GM12878 (cell line): Measurements from ENCODE around the gene NUBP1. TPM values are rescaled to one million over a fixed set of nuclear protein-coding genes. Genes with fewer than 3 reads are reported as not detected.
A peak's percentile ranks its signal among the peaks of the same experiment; 100 is the strongest.

Experiments
- ATAC-seq: fragments of 200-7000 bp; cut with Tn5 transposase; 3 replicates; pipeline ENCODE4 v1.9.1; 2020; ENCODE audit warnings: mild to moderate bottlenecking, moderate library complexity
- BruUV-seq: library from RNA; stranded (reverse); fragments of 400-500 nt; replicated peaks from 2 replicates; lab custom pipeline; 2021; lab: Mats Ljungman, UMichigan
- CTCF ChIA-PET: fragments of 300-600 bp; sonication (Branson Sonifier 250); formaldehyde crosslinking; extraction: SDS; loops from one replicate; lab custom pipeline; 2021; ENCODE audit warnings: inconsistent platforms; lab: Yijun Ruan, JAX
- POLR2A ChIA-PET: fragments of 350-600 bp; formaldehyde crosslinking; extraction: SDS; loops from one replicate; lab custom pipeline; 2021; ENCODE audit warnings: inconsistent platforms; lab: Charles Lee
- RAD21 ChIA-PET: fragments of 300-600 bp; sonication (Branson Sonifier 250); formaldehyde crosslinking; loops from one replicate; lab custom pipeline; 2023; ENCODE audit warnings: antibody characterized with exemption; ENCODE audit not compliant: unreplicated experiment; lab: Charles Lee
- SMC1A ChIA-PET: fragments of 300-600 bp; sonication (Branson Sonifier 250); formaldehyde crosslinking; loops from one replicate; lab custom pipeline; 2023; ENCODE audit not compliant: unreplicated experiment, uncharacterized antibody; lab: Charles Lee
- DNase-seq: peaks from one replicate; pipeline ENCODE4 v3.0.0-alpha.2; 2011; ENCODE audit warnings: low read depth, low spot score
- FAIRE-seq: peaks from 3 replicates; lab custom pipeline; 2011; peaks lifted over from hg19 to GRCh38; lab: Jason Lieb, UNC
- H2AFZ ChIP-seq: 2 replicates; pipeline ENCODE4 v1.6.0; 2011; ENCODE audit warnings: low read depth, low read length, control low read depth; ENCODE audit not compliant: control insufficient read depth
- H3K27ac ChIP-seq: 2 replicates; pipeline ENCODE4 v1.5.1; 2011; ENCODE audit warnings: control low read depth; ENCODE audit not compliant: control insufficient read depth, insufficient read depth
- H3K27me3 ChIP-seq, 2 experiments: replicated peaks in 1 of 2; 2 replicates each; pipeline versions ENCODE4 v1.6.0 to v1.6.1; 2011; ENCODE audit warnings: low read length in 1 of 2; ENCODE audit not compliant: control insufficient read depth in 2 of 2, insufficient read depth in 2 of 2
- H3K36me3 ChIP-seq, 2 experiments: 2 replicates each; pipeline ENCODE4 v1.5.1; 2011; ENCODE audit warnings: low read length in 1 of 2; ENCODE audit not compliant: control insufficient read depth in 2 of 2, insufficient read depth in 2 of 2
- H3K4me1 ChIP-seq: 2 replicates; pipeline ENCODE4 v1.6.1; 2011; ENCODE audit warnings: mild to moderate bottlenecking, low read length, moderate library complexity, mixed read lengths; ENCODE audit not compliant: control insufficient read depth, insufficient read depth
- H3K4me2 ChIP-seq: 2 replicates; pipeline ENCODE4 v1.6.0; 2011; ENCODE audit warnings: control low read depth; ENCODE audit not compliant: control insufficient read depth, insufficient read depth
- H3K4me3 ChIP-seq: fragments of 200-600 bp; sonication (generic); 2 replicates; pipeline ENCODE4 v1.5.1; 2016
- H3K79me2 ChIP-seq: 2 replicates; pipeline ENCODE4 v1.6.0; 2011; ENCODE audit warnings: low read length; ENCODE audit not compliant: control insufficient read depth, insufficient read depth
- H3K9ac ChIP-seq: 2 replicates; pipeline ENCODE4 v1.8.0; 2011; ENCODE audit warnings: low read length, control low read depth, mixed read lengths; ENCODE audit not compliant: control insufficient read depth, insufficient read depth
- H3K9me3 ChIP-seq: replicated peaks from 3 replicates; pipeline ENCODE4 v1.5.1; 2011; ENCODE audit warnings: mild to moderate bottlenecking, low read length; ENCODE audit not compliant: control insufficient read depth, insufficient read depth
- H4K20me1 ChIP-seq: 2 replicates; pipeline ENCODE4 v1.6.0; 2011; ENCODE audit not compliant: control insufficient read depth, insufficient read depth
- CBFB ChIP-seq: IDR thresholded peaks from 2 replicates; pipeline ENCODE4 v1.6.1; 2016; ENCODE audit warnings: antibody characterized with exemption, low read depth
- CBX5 ChIP-seq: sonication (generic); IDR thresholded peaks from 2 replicates; pipeline ENCODE4 v1.6.1; 2016; ENCODE audit warnings: low read depth, moderate library complexity, mild to moderate bottlenecking, inconsistent platforms
- CREB1 ChIP-seq: IDR thresholded peaks from 2 replicates; pipeline ENCODE4 v1.6.1; 2012; ENCODE audit warnings: low read depth, mild to moderate bottlenecking, inconsistent platforms
- CREM ChIP-seq: IDR thresholded peaks from 2 replicates; pipeline ENCODE4 v1.6.1; 2014; ENCODE audit warnings: antibody characterized with exemption, low read depth
- EED ChIP-seq: sonication (generic); IDR thresholded peaks from 2 replicates; pipeline ENCODE4 v1.6.1; 2016; ENCODE audit warnings: antibody characterized with exemption, low read depth
- EP300 ChIP-seq, 2 experiments: fragments of 150-350 bp in 1 of 2; IDR thresholded peaks; 2 replicates each; pipeline ENCODE4 v1.6.1; 2011 to 2012; ENCODE audit warnings: low read depth in 2 of 2, low read length in 2 of 2, borderline replicate concordance in 1 of 2, improper control_type of control experiment in 1 of 2, inconsistent platforms in 1 of 2; ENCODE audit not compliant: control insufficient read depth in 1 of 2
- ESRRA ChIP-seq: IDR thresholded peaks from 2 replicates; pipeline ENCODE4 v1.6.1; 2012; ENCODE audit warnings: mild to moderate bottlenecking, low read length, improper control_type of control experiment
- FOXM1 ChIP-seq: IDR thresholded peaks from 2 replicates; pipeline ENCODE4 v1.6.1; 2012; ENCODE audit warnings: low read depth, mild to moderate bottlenecking, inconsistent platforms, low read length, moderate library complexity
- HCFC1 ChIP-seq: fragments of 150-350 bp; IDR thresholded peaks from 2 replicates; pipeline ENCODE4 v1.6.1; 2014; ENCODE audit warnings: low read length
- IKZF2 ChIP-seq, 2 experiments: fragments of 450-650 bp; IDR thresholded peaks; 2 replicates each; pipeline ENCODE4 v1.6.1; 2017; ENCODE audit warnings: mild to moderate bottlenecking in 2 of 2, moderate library complexity in 2 of 2
- IRF4 ChIP-seq: IDR thresholded peaks from 2 replicates; pipeline ENCODE4 v1.6.1; 2011; ENCODE audit warnings: low read depth, low read length
- JUNB ChIP-seq: IDR thresholded peaks from 2 replicates; pipeline ENCODE4 v1.6.1; 2016; ENCODE audit warnings: antibody characterized with exemption, mild to moderate bottlenecking
- MTA3 ChIP-seq: IDR thresholded peaks from 2 replicates; pipeline ENCODE4 v1.6.1; 2012; ENCODE audit warnings: low read length, inconsistent platforms, borderline replicate concordance
- NBN ChIP-seq: fragments of 450-650 bp; IDR thresholded peaks from 2 replicates; pipeline ENCODE4 v1.6.1; 2016
- NFIC ChIP-seq: IDR thresholded peaks from 2 replicates; pipeline ENCODE4 v1.6.1; 2012; ENCODE audit warnings: low read depth, mild to moderate bottlenecking, inconsistent platforms, low read length, moderate library complexity
- NR2C2 ChIP-seq: IDR thresholded peaks from 2 replicates; pipeline ENCODE4 v1.6.1; 2011; ENCODE audit warnings: borderline replicate concordance, low read depth; ENCODE audit not compliant: control insufficient read depth, insufficient read length
- PML ChIP-seq: IDR thresholded peaks from 2 replicates; pipeline ENCODE4 v1.6.1; 2012; ENCODE audit warnings: low read length, inconsistent platforms
- RAD21 ChIP-seq: IDR thresholded peaks from 2 replicates; pipeline ENCODE4 v1.6.1; 2011; ENCODE audit warnings: mild to moderate bottlenecking, low read depth, low read length, moderate library complexity; ENCODE audit not compliant: insufficient read depth
- RB1 ChIP-seq: fragments of 450-650 bp; formaldehyde crosslinking; IDR thresholded peaks from 2 replicates; pipeline ENCODE4 v1.6.1; 2017; ENCODE audit warnings: mild to moderate bottlenecking, borderline replicate concordance
- RUNX3 ChIP-seq: IDR thresholded peaks from 2 replicates; pipeline ENCODE4 v1.6.1; 2012; ENCODE audit warnings: low read length, inconsistent platforms
- SMAD1 ChIP-seq: fragments of 450-650 bp; IDR thresholded peaks from 2 replicates; pipeline ENCODE4 v1.6.1; 2018; ENCODE audit warnings: mild to moderate bottlenecking, low read depth; ENCODE audit not compliant: partially characterized antibody
- SMC3 ChIP-seq: IDR thresholded peaks from 2 replicates; pipeline ENCODE4 v1.6.1; 2011; ENCODE audit warnings: low read length, improper control_type of control experiment, borderline replicate concordance
- SUPT20H ChIP-seq: IDR thresholded peaks from 2 replicates; pipeline ENCODE4 v1.6.1; 2011; ENCODE audit warnings: low read depth, mild to moderate bottlenecking, low read length, moderate library complexity, borderline replicate concordance; ENCODE audit not compliant: control insufficient read depth
- TBL1XR1 ChIP-seq: IDR thresholded peaks from 2 replicates; pipeline ENCODE4 v1.6.1; 2012; ENCODE audit warnings: low read depth, low read length, improper control_type of control experiment
- ZNF622 ChIP-seq: fragments of 450-650 bp; IDR thresholded peaks from 2 replicates; pipeline ENCODE4 v1.6.1; 2017; ENCODE audit warnings: mild to moderate bottlenecking, inconsistent platforms
- ZSCAN29 ChIP-seq: fragments of 450-650 bp; IDR thresholded peaks from 2 replicates; pipeline ENCODE4 v1.6.1; 2017; ENCODE audit warnings: mild to moderate bottlenecking, moderate library complexity
- WGBS: methylation state at CpG from one replicate; pipeline ENCODE4 v1.1.6; 2016; ENCODE audit warnings: low lambda C conversion rate; ENCODE audit not compliant: insufficient replicate concordance, insufficient coverage; ENCODE audit errors: missing lambda C conversion rate; 5-methylcytosine and 5-hydroxymethylcytosine counted together
- in situ Hi-C: fragments of 300-500 bp; cut with MboI; formaldehyde crosslinking; loops from 9 replicates; pipeline ENCODE4 v1.14.3; 2018; ENCODE audit warnings: mixed read lengths
- intact Hi-C: fragments of 100-400 bp; cut with micrococcal nuclease; formaldehyde crosslinking; loops from one replicate; pipeline ENCODE4 v1.14.2; 2022; ENCODE audit not compliant: unreplicated experiment
- polyA plus RNA-seq, 11 experiments: library from polyadenylated mRNA; depleted of rRNA in 4 of 11; unstranded in 6 of 11; stranded (reverse) in 5 of 11; fragments of >200 nt; fragmentation: Nextera tagmentation in 4 of 11; fragmentation: Illumina TruSeq in 1 of 11; extraction: Ambion mirVana in 4 of 11; extraction: Trizol in 1 of 11; gene quantifications; 1 replicate in 1 of 11; 2 replicates in 10 of 11; pipeline versions ENCODE4 v1.2.1 to v1.2.3, GENCODE V29; 2011 to 2016; ENCODE audit warnings: inconsistent platforms in 2 of 11, missing spikeins in 2 of 11, low read depth in 1 of 11
- total RNA-seq, 4 experiments: library from RNA; depleted of rRNA in 3 of 4; stranded (reverse); fragments of >200 nt in 3 of 4; fragmentation: Illumina TruSeq in 1 of 4; extraction: Trizol in 1 of 4; gene quantifications; 2 replicates each; pipeline versions ENCODE4 v1.2.1 to v1.2.3, GENCODE V29; 2013 to 2021

Gene NUBP1
- total and polyA plus RNA-seq, 10 of the 15 experiments (the other 5 are each of a cell fraction or from before 2014, with no cell fraction given), result 31.0 to 74.9 (median 58.3) TPM

DNA sequence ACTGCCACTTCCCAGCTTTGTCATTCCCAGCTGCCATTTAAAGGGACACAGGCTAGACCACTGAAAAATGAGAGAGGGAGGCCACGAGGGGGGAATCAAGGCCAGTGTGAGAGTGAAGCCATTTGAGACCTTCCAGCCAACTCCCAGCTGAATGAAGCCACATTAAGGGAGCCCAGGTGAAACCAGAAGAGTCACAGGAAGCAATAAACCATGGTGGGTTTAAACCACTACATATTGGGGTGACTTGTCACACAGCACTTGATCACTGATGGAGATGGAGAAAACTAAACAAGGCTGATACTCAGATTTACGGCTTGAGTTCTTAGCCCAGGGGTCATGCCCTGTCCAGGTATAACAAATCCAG lies 2.8 kb upstream of the NUBP1 start:
- RAD21 ChIA-PET, result interaction anchor here (0.7 to 5.6 kb wide), 22 partner anchors 10 to 226 kb away, joined by 3 to 65 read pairs (median 5); partner anchors contain the start of gene CIITA
- POLR2A ChIA-PET, result interaction anchor here (0.5 to 4.0 kb wide), 7 partner anchors 25 to 196 kb away, joined by 3 to 25 read pairs (median 3); partner anchors contain the start of gene CIITA
- no TSS peak for BruUV-seq
- in situ Hi-C loops (loop anchor here (5.0 kb wide), 3 partner anchors 136 to 429 kb away; partner anchors contain the start of gene CIITA), intact Hi-C loops (no loop called here)
- no peak overlapping the region for H3K27ac ChIP-seq
- no peak for FAIRE-seq
- peak; percentile 10 for ATAC-seq
- 33% methylated on average over 2 of the region's 2 CpGs for WGBS
- H4K20me1 ChIP-seq, result no peaks in the 10 kb centered on the region
- H3K9ac ChIP-seq, result no peak overlapping the region
- no peaks in the 10 kb centered on the region for H3K27me3 ChIP-seq
- no peaks in the 10 kb centered on the region for H3K9me3 ChIP-seq
- H3K4me3 ChIP-seq, result no peak overlapping the region
- no peaks in the 10 kb centered on the region; a peak in 1 of 4 replicates for H3K36me3 ChIP-seq
- H3K79me2 ChIP-seq, result peaks cover 4% of the 10 kb centered on the region
- DNase-seq, result no peak
- H2AFZ ChIP-seq, result no peak overlapping the region
- SMC1A ChIA-PET, result interaction anchor here (0.7 to 6.0 kb wide), 19 partner anchors 12 to 209 kb away, joined by 3 to 66 read pairs (median 5); partner anchors contain the start of gene CIITA
- H3K4me1 ChIP-seq, result peaks cover 50% of the 10 kb centered on the region
- CTCF ChIA-PET, result interaction anchor here (0.6 to 2.9 kb wide), 9 partner anchors 11 to 226 kb away, joined by 3 to 16 read pairs (median 5); partner anchors contain the start of gene CIITA
- H3K4me2 ChIP-seq, result peak overlapping the region; percentile 6
- TF ChIP-seq TBL1XR1, result no peak
- TF ChIP-seq EP300 (IDR thresholded peaks at IDR 0.05; ENCODE audit: borderline replicate concordance in 1 of 2, control insufficient read depth in 1 of 2, low read depth in 2 of 2, low read length in 2 of 2), result peak in 1 of 2 experiments; percentile 48; a peak in 1 of 4 replicates
- TF ChIP-seq EED, result peak; percentile 83
- no peak for TF ChIP-seq NR2C2
- TF ChIP-seq ZSCAN29, result no peak
- TF ChIP-seq ESRRA, result no peak
- no peak for TF ChIP-seq RB1
- TF ChIP-seq RAD21, result peak; percentile 48; the same call in 1 of the 2 replicates
- TF ChIP-seq SMC3, result peak; percentile 2; the same call in 1 of the 2 replicates
- TF ChIP-seq CREB1, result 0 out of 2 replicates have a peak, but pooled peaks have one; percentile 10
- no peak for TF ChIP-seq SUPT20H
- TF ChIP-seq JUNB, result peak; percentile 31
- peak; percentile 96 for TF ChIP-seq RUNX3
- TF ChIP-seq PML, result no peak
- TF ChIP-seq MTA3, result peak; percentile 86; the same call in 1 of the 2 replicates
- TF ChIP-seq IRF4, result no peak
- 0 out of 4 replicates have a peak, but pooled peaks of 1 of the 2 experiments have one; percentile 11 for TF ChIP-seq IKZF2 (IDR thresholded peaks at IDR 0.05)
- TF ChIP-seq CREM, result peak; percentile 61; the same call in 1 of the 2 replicates
- no peak for TF ChIP-seq NBN
- TF ChIP-seq HCFC1, result no peak
- TF ChIP-seq SMAD1, result no peak
- peak; percentile 40; the same call in 1 of the 2 replicates for TF ChIP-seq FOXM1
- peak; percentile 61; the same call in 1 of the 2 replicates for TF ChIP-seq CBFB
- no peak for TF ChIP-seq ZNF622
- peak; percentile 70 for TF ChIP-seq NFIC
- TF ChIP-seq CBX5, result no peak
